AG09319 (cell line): ENCODE measurements around the gene SCAMP2.

Experiments used
- DNase-seq: peaks from one replicate; pipeline ENCODE4 v3.0.0-alpha.2; 2010; ENCODE audit warnings: low read depth; ENCODE audit errors: extremely low read depth
- TF ChIP-seq, protein P1 (sequence below): IDR thresholded peaks from 2 replicates; pipeline ENCODE4 v1.5.1; 2011; ENCODE audit warnings: low read depth, mild to moderate bottlenecking, inconsistent platforms, low read length, moderate library complexity

The SCAMP2 gene

DNA sequence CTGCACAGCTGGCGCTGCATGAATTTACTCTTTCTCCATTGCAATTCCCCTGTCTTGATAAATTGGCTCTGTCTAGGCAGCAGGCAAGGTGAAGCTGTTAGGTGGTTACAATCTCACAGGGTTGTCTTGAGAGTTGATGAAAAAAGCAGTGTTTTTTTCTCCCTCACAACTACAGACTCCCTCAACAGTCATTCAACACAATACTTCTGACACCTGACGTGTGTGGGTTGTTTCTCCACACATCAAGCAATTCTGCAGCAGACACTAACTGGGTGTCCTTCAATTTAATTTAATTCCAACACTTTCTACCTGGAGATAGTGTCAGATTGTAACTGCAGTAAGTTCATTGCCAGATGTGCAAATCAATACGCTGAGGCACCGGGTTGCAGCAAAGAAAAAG lies 5.1 kb upstream of the SCAMP2 start:
- no peak for DNase-seq
- TF ChIP-seq, protein P1, sequence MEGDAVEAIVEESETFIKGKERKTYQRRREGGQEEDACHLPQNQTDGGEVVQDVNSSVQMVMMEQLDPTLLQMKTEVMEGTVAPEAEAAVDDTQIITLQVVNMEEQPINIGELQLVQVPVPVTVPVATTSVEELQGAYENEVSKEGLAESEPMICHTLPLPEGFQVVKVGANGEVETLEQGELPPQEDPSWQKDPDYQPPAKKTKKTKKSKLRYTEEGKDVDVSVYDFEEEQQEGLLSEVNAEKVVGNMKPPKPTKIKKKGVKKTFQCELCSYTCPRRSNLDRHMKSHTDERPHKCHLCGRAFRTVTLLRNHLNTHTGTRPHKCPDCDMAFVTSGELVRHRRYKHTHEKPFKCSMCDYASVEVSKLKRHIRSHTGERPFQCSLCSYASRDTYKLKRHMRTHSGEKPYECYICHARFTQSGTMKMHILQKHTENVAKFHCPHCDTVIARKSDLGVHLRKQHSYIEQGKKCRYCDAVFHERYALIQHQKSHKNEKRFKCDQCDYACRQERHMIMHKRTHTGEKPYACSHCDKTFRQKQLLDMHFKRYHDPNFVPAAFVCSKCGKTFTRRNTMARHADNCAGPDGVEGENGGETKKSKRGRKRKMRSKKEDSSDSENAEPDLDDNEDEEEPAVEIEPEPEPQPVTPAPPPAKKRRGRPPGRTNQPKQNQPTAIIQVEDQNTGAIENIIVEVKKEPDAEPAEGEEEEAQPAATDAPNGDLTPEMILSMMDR, result no peak

DNA sequence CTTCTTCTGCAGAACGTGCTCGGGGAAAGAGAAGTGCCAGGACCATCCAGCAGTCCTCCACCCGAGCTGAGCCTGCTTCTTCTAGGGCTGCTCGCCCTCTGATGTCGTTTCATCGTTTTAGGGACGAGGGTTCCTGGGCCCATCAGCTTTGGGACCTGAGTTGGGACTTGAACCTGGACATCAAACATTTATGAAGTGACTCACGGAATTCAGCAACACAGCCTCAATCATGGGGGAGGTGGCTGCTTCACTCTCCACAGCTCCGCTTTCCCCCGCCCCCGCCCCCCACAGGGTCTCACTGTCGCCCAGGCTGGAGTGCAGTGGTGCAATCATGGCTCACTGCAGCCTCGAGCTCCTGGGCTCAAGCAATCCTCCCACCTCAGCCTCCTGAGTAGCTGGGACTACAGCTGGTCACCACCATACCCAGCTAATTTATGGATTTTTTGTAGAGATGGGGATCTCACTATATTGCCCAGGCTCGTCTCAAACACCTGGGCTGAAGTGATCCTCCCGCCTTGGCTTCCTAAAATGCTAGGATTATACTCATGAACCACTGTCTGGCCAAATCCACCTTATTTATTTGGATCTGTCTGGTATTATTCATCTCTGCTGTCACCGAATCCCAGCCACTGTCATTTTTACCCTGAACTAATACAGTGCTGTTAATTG lies 725 bp upstream of the SCAMP2 start:
- TF ChIP-seq, protein P1, result no peak
- DNase-seq, result no peak

DNA sequence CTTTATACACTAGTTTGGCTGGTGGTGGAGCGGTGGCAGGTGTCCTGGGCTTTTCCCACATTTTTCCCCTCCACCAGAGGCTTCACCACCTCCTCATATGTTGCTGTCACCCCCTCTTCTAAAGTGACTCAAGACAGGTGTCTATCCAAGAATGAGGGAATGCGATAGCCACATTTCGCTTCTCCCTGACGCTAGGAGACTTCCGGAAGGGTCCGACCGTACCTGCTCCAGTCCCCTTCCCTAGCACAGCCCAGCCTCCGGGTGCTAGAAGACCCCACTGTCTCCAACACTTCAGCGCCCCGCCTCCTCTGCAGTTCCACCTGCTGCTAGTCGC lies 496 bp downstream of the SCAMP2 start:
- TF ChIP-seq, protein P1, result no peak
- no peak for DNase-seq

GRCh38 chr15:74870436-74871215 lies 2.5 kb downstream of the SCAMP2 start:
- no peak for DNase-seq
- TF ChIP-seq, protein P1, result no peak

DNA sequence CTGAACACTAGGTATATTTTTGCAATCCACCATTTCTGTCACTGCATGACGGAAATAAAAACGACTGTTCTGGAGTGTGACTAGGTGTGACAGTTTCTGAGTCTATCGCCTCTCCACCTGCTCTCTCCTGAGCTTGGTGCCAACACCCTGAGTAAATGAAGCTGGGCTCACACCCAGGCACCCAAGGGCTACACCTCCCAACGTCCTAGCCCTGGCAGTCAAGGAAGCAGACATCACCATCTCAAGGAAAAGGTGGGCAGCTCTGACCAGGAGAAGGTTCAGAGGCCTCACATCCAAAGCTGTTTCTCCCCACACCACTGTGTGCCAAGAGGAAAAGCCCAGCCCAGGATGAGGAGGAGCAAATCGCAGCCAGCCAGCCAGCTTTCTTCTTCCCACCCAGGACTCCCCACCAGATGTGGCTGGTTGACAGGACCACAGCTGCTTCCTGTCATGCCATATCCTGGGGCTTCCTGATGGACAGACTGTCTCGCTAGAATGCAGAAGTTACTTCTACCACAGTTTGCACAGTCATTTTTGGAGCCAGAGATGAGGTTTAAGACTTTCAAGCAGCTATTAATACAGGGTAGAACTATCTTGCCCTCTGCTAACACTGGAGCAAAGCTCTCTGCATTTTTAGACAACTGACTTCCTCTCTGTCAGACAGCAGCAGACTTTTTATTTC lies 3.3 kb downstream of the SCAMP2 start:
- DNase-seq, result no peak
- TF ChIP-seq, protein P1, result no peak

- TF ChIP-seq, protein P1, result no peak
- no peak for DNase-seq
Observed at GRCh38 chr15:74869372-74869725, 3.8 kb downstream of the SCAMP2 start.

DNA sequence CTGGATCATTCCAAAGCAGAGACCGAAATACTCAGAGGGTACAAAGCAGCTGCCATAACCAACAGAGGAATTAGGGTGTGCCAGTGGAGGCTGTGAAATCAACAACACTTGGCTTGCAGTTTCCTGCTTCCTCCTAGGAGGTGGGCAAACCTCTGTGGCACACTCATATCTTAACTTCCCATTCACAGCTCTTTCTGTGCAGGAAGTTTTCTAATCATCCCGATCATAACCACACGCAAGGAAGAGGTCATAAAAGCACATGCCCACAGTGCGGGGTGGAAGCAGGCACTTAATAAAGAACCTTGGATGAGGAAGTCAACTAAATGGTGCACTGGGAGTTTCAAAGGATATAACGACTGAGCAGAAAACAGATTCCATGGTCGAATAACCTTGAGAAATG lies 5.1 kb downstream of the SCAMP2 start:
- TF ChIP-seq, protein P1, result no peak
- no peak for DNase-seq
